ENCODE results near the gene RERG.
A peak's percentile ranks its signal among the peaks of the same experiment; 100 is the strongest.
"Not testable (repeated sequence)": the region's sequence is repeated elsewhere in the genome, so short reads cannot be mapped to it uniquely, and the experiment has no call there.

The RERG gene

DNA sequence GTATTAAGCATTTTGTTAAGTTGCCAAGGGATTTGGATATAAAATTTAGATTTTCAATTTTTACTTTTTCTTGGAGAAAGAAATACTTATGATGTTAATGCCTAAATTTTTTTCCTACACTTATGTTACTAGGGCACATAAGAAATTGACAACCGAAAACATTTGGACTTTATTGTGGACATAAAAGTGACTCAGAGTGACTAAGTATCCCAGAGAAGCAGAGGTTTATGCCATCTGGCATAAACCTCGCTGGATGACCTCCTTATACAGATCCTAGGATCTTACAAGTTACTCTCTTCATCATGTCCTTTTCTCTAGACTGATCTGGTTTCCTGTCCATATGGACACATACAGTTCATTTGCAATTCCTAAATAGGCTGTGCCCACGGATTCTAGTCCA is 89.8 kb downstream of the RERG start:
- peak; percentile 82 for DNase-seq

DNA sequence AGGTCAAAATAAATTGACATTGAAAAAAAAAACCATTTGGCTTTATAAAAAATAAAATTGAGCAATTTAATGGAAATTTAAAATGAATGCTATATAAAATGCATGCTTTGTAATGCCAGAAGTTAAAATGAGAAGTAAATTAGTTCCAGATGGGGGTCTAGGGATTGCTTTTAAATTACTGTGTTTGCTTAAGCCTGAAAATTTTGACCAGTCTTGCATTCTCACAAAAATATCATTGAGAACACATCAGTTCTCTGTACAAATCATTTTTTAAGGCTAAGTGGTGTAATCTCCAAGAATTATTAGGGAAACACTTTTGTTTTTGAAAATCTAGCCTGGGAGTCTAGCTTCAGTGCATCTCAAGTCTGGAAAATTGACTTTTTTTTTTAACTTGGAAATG is 90.7 kb downstream of the RERG start:
- DNase-seq: no peak

DNA sequence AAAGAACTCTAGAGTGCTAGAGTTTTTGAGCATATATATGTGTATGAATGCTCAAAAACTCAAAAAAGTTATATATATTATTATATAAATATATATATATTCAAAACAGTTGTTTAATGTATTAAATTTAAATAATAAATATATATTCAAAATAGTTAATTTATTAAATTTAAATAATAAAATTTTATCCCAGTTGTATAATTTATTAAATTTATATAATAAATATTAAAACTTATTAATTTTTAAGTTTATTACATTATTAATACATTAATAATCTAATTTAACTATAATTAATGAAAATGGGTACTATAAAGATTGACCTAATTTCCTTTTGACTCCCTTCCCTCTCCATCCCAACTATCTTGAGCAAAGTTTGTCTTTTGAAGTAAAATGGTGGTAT is 97.8 kb downstream of the RERG start:
- no peak for DNase-seq

DNA sequence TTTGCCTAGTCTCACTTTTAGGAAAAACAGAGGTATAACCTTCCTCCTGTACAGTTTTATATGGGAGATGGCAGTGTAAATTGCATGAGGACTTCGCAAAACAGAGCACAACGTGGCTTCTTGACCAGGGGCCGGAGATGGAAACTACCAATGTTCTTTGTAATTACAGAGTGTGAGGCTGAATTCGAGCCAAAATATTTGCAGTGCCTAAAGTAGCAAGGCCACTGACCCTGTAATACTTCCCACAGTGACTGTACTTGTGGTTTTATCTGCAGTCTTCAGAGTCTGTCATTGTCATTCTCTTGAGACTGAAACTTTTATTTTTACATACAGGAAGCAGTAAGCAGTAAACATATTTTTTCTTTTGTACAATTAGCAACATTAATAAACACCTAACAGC is 98.9 kb downstream of the RERG start:
- peak; percentile 29 for DNase-seq

DNA sequence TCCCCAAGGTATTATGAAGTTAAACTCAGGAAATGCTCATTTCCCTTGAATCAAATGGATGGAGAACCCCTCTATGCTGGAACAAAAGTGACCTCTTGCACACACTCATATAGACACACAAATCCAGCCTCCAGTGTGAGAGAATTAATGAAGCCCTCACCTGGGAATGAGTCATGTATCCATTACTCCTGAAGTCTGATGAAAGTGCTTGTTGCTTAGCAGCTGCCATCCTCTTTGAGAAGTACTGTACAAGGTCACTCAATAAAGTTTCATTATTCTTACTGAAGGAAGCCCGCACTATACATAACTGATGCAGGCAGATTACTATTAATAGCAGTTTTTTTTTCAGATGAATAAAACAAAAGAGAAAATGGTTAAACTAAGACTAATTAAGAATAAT is 102.3 kb downstream of the RERG start:
- DNase-seq: peak; percentile 36

DNA sequence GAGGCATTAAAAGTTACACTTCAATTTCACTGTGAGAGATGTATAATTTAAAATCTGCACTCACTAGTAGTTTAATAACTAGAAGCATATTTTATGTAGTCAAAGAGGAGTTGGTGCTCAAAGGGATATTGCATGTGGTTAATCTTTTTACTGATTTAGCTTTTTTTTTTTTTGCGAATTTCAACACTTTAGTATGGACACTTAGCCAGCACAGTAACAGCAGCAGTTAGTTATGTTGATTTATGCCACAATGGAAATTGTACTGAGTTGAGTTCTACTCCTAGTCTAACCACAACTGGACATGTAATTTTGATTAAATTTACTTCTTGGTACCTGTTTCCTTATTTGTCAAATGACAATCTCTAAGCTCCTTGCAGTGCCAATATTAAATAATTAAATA is 104.2 kb downstream of the RERG start:
- no peak for DNase-seq

DNA sequence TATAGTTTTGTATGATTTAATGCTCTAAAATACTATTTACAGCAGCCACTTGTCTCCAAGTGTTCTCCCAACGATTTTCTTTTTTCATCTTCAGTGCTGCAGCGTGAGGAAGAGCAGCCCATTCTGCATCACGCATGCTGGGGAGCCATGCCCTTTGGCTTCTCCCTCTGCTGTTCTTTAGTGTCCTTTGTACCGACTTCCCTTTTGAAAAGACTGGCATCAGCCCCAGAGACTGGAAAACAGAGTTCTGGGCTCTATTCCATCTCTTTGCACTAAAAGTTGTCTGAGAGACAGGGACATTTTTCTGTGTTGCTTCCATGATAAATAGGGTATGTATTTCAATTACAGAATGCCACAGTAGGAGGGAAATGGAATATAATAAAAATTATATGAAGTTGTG is 105.1 kb downstream of the RERG start:
- DNase-seq: peak; percentile 59

DNA sequence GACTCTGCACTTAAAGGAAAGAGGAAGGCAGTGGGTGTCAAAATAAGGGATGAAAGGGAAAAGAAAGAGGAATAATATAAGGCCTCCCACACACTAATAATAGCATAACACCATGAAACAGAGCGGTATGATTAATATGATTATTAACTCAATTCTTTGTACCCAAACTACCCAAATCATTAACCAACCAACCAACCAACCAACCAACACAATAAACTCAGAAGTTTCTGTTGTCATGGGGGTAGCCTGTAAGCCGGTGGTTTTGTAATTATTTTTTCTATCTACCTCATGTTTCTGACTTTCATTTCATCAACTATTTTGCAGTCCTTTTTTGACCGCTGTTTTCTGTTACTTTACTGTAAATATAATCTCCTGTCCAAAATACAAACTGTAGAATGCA is 105.8 kb downstream of the RERG start:
- no peak for DNase-seq

DNA sequence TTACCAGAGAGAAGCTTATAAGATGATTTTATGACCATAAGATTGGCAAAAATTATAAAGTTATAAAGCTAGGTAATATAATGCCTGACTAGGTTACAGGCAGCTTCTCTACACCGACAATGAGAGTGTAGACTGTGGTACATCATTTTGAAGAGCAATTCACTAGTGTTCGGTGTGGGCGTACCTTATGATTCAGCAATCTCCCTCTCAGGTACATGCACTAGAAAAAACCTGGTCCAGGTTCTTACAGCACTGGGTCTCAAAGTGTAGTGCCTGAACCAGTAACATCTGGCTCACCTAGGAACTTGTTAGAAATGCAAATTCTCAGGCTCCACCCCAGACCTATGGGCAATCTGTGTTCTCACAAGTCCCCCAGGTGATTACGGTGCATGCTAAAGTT is 106.7 kb downstream of the RERG start:
- no peak for DNase-seq

DNA sequence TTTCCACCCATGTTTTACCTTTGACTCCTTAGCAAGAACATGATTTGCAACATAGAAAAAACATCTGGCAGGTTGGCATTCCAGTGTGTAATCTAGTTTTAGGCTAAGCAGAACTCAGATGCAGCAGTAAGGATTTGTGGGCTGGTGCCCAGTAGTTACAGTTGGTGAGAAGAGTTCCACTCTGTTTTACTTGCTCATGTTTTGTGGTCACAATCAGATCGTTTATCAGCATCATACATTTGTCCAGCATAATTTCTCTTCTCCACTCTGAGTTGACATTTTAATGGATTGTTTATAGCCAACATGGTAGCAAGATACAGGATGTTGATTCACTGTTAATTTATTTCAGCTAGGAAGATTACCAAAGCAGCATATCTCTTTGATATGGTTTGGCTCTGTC is 128.4 kb downstream of the RERG start:
- DNase-seq: no peak

DNA sequence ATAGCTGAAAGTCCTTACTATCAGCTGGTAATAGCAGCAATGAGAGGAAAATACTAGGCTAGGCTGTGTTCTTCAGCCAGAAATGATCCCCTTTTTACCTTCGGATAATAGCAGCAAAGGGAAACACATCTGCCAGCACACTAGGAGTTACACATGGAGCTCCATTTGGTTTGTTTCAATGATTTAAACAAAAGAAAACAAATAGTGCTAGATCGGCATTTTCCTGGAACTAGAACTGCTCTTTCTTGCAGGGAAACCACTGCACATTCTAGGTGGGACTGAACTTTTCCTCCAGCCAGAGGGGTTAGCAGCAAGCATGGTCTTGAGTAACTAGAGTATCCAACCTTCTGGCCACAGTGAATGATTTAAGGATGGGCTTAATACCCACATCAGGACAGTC is 130.8 kb downstream of the RERG start:
- DNase-seq: no peak

DNA sequence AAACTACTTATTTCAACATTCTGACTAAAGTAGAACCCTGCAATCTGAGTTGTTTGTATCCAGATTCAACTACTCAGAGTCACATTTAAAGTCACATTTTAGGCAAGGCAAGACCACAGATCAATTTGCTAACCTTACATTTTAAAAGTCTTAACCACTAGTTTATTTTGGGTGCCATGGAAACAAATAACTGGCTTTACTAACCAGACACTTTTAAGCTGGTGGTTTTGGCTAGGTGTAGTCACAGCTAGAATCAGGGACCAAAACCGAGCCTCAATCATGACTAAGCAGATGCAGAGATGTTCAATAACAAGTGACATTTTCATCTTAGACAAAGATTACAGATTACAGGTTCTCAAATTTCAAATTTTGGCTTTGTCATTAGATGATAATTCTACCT is 133.1 kb downstream of the RERG start:
- DNase-seq: peak; percentile 10

DNA sequence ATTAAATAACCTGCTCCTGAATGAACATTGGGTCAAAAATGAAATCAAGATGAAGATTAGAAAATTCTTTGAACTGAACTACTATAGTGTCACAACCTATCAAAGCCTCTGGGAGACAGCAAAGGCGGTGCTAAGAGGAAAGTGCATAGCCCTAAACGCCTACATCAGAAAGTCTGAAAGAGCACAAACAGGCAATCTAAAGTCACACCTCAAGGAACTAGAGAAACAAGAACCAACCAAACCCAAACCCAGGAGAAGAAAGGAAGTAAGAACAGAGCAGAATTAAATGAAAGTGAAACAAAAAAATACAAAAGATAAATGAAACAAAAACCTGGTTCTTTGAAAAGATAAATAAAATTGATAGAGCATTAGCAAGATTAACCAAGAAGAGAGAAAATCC is 143.5 kb downstream of the RERG start:
- not testable (repeated sequence) for DNase-seq

DNA sequence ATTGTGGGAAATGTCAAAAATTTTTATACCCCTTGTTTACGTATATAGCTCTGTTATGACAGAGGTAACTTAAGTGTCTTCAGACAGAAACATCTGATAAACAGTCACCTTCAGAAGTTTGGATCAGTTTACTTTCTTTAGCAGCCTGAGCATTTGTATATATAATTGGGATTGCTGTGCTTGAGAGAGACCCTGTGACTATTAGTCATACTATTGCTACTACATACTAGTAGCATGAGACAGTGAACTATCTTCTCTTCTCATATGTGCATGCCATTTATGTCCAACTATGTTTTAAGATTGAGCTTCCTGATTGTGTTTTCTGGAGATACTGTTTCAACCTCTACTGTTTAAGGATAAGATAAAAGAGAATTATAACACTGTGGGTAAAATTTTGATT is 146.9 kb downstream of the RERG start:
- no peak for DNase-seq

DNA sequence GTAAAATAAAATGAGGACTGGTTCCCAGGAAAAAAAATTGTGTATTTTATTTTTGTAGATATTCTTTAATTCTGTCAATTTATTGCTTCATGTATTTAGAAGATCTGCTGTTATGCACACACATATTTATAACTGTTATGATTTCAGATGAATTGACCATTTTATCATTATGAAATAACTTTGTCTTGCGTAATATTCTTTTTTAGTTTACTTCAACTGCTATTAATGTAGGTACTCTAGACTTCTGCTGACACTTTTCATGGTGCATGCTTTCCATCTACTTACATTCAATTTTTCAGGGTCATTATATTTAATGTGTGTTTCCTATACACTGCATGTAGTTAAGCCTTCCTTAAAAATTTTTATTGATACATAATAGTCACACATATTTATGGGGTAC is 162.1 kb downstream of the RERG start:
- no peak for DNase-seq

Measured in NCI-H69 (cell line).